ENCODE measurements around the gene MRPS10. TPM values are rescaled to one million over a fixed set of nuclear protein-coding genes. Genes with fewer than 3 reads are reported as not detected.
A peak's percentile ranks its signal among the peaks of the same experiment; 100 is the strongest.

MRPS10 gene
- total RNA-seq, 2 donors from 2014 or later, result 8.9 to 14.0 TPM

DNA sequence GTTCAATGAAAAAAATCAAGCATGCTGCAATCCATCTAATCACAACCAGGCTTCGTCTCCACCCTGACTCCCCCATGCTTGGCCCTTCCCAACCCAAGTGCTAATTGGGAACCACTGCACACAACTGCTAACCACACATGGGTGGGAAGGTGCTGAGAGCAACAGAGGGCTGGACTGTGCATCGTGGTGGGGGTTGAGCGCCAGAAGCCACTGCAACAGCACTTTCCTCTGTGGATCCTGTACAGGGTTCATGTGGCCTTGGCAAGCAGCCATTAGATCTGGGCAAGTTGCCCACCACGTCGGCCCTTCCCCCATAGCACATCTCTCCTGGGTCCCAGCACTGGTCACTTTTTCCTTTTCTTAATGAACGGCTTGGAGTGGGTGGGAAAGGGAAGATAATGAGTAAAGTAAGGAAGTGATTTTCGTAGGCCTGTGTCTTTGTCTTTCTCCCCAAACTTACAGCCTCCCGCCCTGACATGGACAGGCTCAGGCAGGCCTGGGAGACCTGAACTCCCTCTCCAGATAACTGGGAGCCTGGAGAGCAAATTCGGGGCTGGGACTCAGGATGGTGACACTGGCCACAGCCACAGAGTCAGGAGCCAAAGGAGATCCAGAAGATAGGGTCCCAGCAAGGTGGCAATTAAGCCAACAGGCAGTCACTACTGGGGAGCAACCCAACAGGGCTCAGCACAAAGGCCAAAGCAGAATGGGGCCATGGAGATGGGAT, 34.4 kb upstream of the MRPS10 start:
- DNase-seq, result peak; percentile 68 to 78 (median 70)
- Histone ChIP-seq H3K4me1 (peaks cover 13% of the 10 kb centered on the region), H3K4me3 (no peak overlapping the region), H3K9me3 (no peaks in the 10 kb centered on the region), H3K27me3 (no peaks in the 10 kb centered on the region), H3K36me3 (replicated peaks in 1 of 2; ENCODE audit: insufficient read depth in 1 of 2, low read depth in 2 of 2) (no peaks in the 10 kb centered on the region), H3K27ac (peak overlapping the region in 1 of 4 donors; percentile 27)
- no peak for TF ChIP-seq POLR2A (IDR thresholded peaks at IDR 0.05)
- TF ChIP-seq, protein P1, sequence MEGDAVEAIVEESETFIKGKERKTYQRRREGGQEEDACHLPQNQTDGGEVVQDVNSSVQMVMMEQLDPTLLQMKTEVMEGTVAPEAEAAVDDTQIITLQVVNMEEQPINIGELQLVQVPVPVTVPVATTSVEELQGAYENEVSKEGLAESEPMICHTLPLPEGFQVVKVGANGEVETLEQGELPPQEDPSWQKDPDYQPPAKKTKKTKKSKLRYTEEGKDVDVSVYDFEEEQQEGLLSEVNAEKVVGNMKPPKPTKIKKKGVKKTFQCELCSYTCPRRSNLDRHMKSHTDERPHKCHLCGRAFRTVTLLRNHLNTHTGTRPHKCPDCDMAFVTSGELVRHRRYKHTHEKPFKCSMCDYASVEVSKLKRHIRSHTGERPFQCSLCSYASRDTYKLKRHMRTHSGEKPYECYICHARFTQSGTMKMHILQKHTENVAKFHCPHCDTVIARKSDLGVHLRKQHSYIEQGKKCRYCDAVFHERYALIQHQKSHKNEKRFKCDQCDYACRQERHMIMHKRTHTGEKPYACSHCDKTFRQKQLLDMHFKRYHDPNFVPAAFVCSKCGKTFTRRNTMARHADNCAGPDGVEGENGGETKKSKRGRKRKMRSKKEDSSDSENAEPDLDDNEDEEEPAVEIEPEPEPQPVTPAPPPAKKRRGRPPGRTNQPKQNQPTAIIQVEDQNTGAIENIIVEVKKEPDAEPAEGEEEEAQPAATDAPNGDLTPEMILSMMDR (IDR thresholded peaks at IDR 0.05), result no peak
- intact Hi-C loops (cut with DNase I), result no loop called here
- peak; percentile 56 for ATAC-seq
- WGBS, 2 donors, result 21 to 23% methylated on average over 8 to 9 of the region's 9 CpGs

DNA sequence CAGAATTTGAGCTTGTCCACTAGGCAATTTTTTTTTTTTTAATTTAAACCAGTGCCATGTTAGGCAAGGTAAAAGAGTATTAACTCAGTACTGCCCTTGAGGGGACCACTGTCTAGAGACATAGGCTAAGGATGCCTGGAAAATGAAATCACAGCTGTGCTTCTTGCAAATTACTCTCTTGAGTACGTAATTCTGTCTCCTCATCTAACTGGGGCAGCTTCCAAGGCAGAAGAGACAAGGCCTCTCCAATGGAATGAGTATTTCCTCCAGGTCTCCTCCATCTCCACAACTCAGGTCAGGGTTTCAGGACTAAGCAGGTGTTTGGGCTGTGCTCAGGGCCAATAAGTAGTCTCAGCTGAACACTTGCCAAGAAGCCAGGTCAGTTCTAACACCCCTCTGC, 33.8 kb upstream of the MRPS10 start:
- intact Hi-C loops (cut with DNase I), result no loop called here

DNA sequence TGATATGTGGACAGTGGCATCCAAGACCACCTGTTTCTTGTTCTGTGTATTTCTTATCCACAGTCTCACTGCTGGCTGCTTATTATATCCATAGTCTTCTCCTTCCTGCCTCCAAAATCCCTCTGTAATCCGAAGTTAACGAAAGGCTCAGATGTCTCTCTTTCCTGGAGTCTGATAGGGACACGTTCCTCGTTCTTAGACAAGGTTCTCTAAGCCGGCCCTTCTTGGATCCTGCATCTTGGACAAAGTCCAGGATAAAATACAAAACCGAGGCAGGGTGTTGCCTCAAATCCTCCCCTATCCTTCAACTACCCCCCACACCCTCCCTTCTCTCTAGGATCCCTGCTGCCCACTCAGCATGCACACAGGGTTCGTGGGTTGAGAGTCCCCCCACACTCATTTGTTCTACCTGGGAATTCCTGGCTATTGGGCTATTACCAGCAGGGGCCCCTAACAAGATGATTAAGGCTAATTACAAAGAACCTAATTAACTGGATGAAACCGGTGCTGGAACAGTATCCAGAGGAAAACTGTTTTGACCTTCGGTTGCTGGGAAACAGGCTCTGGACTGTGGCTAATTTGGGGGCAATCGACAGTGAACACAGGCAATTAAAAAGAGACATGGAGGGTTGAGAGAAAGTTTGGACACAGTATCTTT, 32.7 kb upstream of the MRPS10 start:
- intact Hi-C loops (cut with DNase I), result no loop called here
- no peak for DNase-seq
- WGBS, 2 donors, result 79 to 85% methylated on average over 10 of the region's 10 CpGs

More for the DNA sequence above, 33.8 kb upstream of the MRPS10 start:
- H3K9me3 ChIP-seq, result no peaks in the 10 kb centered on the region
- H3K27ac ChIP-seq, result no peak overlapping the region
- WGBS, 2 donors, result 83 to 87% methylated on average over 1 of the region's 1 CpG
- H3K27me3 ChIP-seq, result no peaks in the 10 kb centered on the region
- TF ChIP-seq, protein P1 (IDR thresholded peaks at IDR 0.05), result no peak
- no peak for TF ChIP-seq POLR2A (IDR thresholded peaks at IDR 0.05)
- H3K4me1 ChIP-seq, result peaks cover 13% of the 10 kb centered on the region
- ATAC-seq, result peak; percentile 46
- DNase-seq, result no peak
- no peak overlapping the region for H3K4me3 ChIP-seq
- H3K36me3 ChIP-seq (replicated peaks in 1 of 2; ENCODE audit: insufficient read depth in 1 of 2, low read depth in 2 of 2), result no peaks in the 10 kb centered on the region

DNA sequence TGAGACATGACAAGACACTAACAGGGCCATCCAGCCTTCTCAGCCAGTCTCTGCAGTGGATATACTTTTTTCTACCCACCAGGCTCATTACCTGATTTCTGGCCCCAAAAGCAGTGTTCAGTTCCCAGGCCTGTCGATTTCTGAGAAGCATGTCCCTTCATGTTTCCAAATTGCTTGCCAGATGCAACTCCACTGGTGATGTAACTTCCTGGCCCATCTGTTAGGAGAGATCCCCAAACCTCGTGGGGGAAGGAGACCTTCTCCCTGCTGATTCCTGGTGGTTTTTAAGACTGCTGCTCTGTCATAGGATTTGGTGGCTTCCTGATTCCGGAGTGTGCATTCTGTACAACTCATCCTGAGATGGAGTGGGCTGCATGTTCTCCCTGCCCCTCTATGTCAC, 31.6 kb upstream of the MRPS10 start:
- no peak overlapping the region for H3K27ac ChIP-seq

More for the DNA sequence above, 32.7 kb upstream of the MRPS10 start:
- TF ChIP-seq POLR2A (IDR thresholded peaks at IDR 0.05), result no peak
- TF ChIP-seq, protein P1 (IDR thresholded peaks at IDR 0.05), result no peak
- ATAC-seq, result no peak
- no peaks in the 10 kb centered on the region for H3K27me3 ChIP-seq
- no peaks in the 10 kb centered on the region for H3K9me3 ChIP-seq
- H3K36me3 ChIP-seq (replicated peaks in 1 of 2; ENCODE audit: insufficient read depth in 1 of 2, low read depth in 2 of 2), result no peaks in the 10 kb centered on the region
- no peak overlapping the region for H3K4me3 ChIP-seq
- no peak overlapping the region for H3K27ac ChIP-seq
- H3K4me1 ChIP-seq, result peaks cover 13% of the 10 kb centered on the region

More for the DNA sequence above, 31.6 kb upstream of the MRPS10 start:
- no peaks in the 10 kb centered on the region for H3K27me3 ChIP-seq
- H3K9me3 ChIP-seq, result no peaks in the 10 kb centered on the region
- ATAC-seq (no peak), DNase-seq (no peak)
- peaks cover 13% of the 10 kb centered on the region for H3K4me1 ChIP-seq
- 57 to 70% methylated on average over 3 of the region's 3 CpGs for WGBS, 2 donors
- H3K4me3 ChIP-seq, result no peak overlapping the region
- intact Hi-C loops (cut with DNase I), result no loop called here
- no peaks in the 10 kb centered on the region for H3K36me3 ChIP-seq (replicated peaks in 1 of 2; ENCODE audit: insufficient read depth in 1 of 2, low read depth in 2 of 2)
- TF ChIP-seq, protein P1 (IDR thresholded peaks at IDR 0.05), result no peak
- TF ChIP-seq POLR2A (IDR thresholded peaks at IDR 0.05), result no peak

Data from body of pancreas (tissue), 4 donors.